Mesendoderm (in vitro differentiated cells): ENCODE measurements around the gene RBBP8.

Experiments
- DNase-seq: peaks from one replicate; pipeline ENCODE4 v3.0.0; 2013
- H2AK5ac ChIP-seq: 2 replicates; pipeline ENCODE4 v1.6.1; 2013; ENCODE audit warnings: low read length, inconsistent platforms
- H2BK120ac ChIP-seq: 2 replicates; pipeline ENCODE4 v1.6.1; 2013; ENCODE audit warnings: low read depth, mild to moderate bottlenecking, low read length, moderate library complexity, mixed read lengths
- H2BK15ac ChIP-seq: replicated peaks from 2 replicates; pipeline ENCODE4 v1.6.1; 2013; ENCODE audit warnings: low read depth, mild to moderate bottlenecking, moderate library complexity
- H2BK5ac ChIP-seq: 2 replicates; pipeline ENCODE4 v1.6.1; 2013; ENCODE audit warnings: low read length, inconsistent platforms
- H3K18ac ChIP-seq: 2 replicates; pipeline ENCODE4 v1.6.1; 2013; ENCODE audit warnings: mild to moderate bottlenecking, low read length, mixed read lengths
- H3K23ac ChIP-seq: one replicate; pipeline ENCODE4 v1.6.1; 2013; ENCODE audit warnings: low read length
- H3K27ac ChIP-seq: 2 replicates; pipeline ENCODE4 v1.5.1; 2013; ENCODE audit warnings: low read depth, mild to moderate bottlenecking, inconsistent platforms, low read length, moderate library complexity
- H3K27me3 ChIP-seq: 2 replicates; pipeline ENCODE4 v1.6.1; 2013; ENCODE audit warnings: low read length, control low read depth, mild to moderate bottlenecking, inconsistent platforms; ENCODE audit not compliant: insufficient read depth, poor library complexity
- H3K36me3 ChIP-seq: 2 replicates; pipeline ENCODE4 v1.6.1; 2013; ENCODE audit warnings: low read length, inconsistent platforms; ENCODE audit not compliant: control insufficient read depth, insufficient read depth
- H3K4ac ChIP-seq: one replicate; pipeline ENCODE4 v1.6.1; 2013; ENCODE audit warnings: low read depth, mild to moderate bottlenecking, low read length, moderate library complexity
- H3K4me1 ChIP-seq: 2 replicates; pipeline ENCODE4 v1.6.1; 2013; ENCODE audit warnings: low read depth, low read length, inconsistent platforms; ENCODE audit not compliant: control insufficient read depth
- H3K4me2 ChIP-seq: 2 replicates; pipeline ENCODE4 v1.6.1; 2013; ENCODE audit warnings: low read length
- H3K4me3 ChIP-seq: 2 replicates; pipeline ENCODE4 v1.5.1; 2013; ENCODE audit warnings: mild to moderate bottlenecking, low read length
- H3K56ac ChIP-seq: one replicate; pipeline ENCODE4 v1.6.1; 2013; ENCODE audit warnings: low read length
- H3K79me1 ChIP-seq: 2 replicates; pipeline ENCODE4 v1.6.1; 2013; ENCODE audit warnings: low read length, inconsistent platforms
- H3K79me2 ChIP-seq: 2 replicates; pipeline ENCODE4 v1.6.1; 2013; ENCODE audit warnings: mild to moderate bottlenecking, low read length; ENCODE audit not compliant: control insufficient read depth, insufficient read depth
- H3K9ac ChIP-seq: 2 replicates; pipeline ENCODE4 v1.6.1; 2013; ENCODE audit warnings: low read length, inconsistent platforms
- H4K5ac ChIP-seq: one replicate; pipeline ENCODE4 v1.6.1; 2013; ENCODE audit warnings: low read length
- H4K8ac ChIP-seq: one replicate; pipeline ENCODE4 v1.6.1; 2013; ENCODE audit warnings: low read depth, mild to moderate bottlenecking, control low read depth, low read length, moderate library complexity
- WGBS: extraction: QIAGEN DNeasy Blood & Tissue Kit; methylation state at CpG from one replicate; pipeline ENCODE4 v1.1.7; 2013; ENCODE audit warnings: low lambda C conversion rate, missing lambda C conversion rate; ENCODE audit not compliant: insufficient coverage; ENCODE audit errors: extremely low coverage; 5-methylcytosine and 5-hydroxymethylcytosine counted together

Gene RBBP8

DNA sequence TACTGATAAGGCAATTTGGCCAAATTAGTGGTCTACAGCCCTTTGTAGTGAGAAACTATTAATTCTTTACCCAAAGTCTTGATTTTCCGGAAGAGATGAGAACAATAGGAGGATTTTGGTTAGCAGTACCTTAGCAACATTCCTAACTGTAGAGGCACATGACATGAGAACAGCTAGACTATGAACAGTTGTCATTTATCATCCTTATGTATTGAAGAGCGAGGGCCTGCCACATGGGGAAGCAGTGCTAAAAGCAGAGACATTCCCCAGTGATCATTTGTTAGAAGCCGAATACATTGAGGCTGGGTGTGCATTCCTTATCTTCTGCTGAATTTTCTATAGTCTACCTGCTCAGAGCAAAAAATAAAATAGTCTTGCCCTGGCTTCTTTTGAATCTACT, 65.2 kb downstream of the RBBP8 start:
- Histone ChIP-seq H3K79me2 (no peaks in the 10 kb centered on the region), H3K9ac (no peak overlapping the region)
- peak; percentile 21 for DNase-seq

DNA sequence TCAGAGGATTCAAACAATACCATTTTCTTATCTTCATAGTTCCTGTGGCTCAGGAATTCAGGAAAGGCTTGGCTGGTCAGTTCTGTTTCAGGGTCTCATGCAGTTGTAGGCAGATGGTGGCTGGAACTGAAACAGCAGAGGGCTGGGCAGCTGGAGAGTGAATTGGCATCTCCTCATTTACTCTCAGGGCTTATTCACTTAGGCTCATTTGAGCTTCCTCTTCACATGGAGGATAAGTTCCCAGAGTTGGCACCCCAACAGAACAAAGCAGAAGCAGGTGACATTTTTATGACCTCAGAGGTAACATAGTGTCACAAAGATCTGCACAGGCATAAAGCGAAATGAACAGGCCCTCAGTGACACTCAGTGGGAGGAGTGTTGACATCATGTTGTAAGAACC, 66.1 kb downstream of the RBBP8 start:
- Histone ChIP-seq H3K9ac (no peak overlapping the region), H3K4me3 (no peak overlapping the region), H2BK120ac (no peak overlapping the region), H2BK15ac (no peak overlapping the region), H4K8ac (no peak overlapping the region), H2AK5ac (no peak overlapping the region), H2BK5ac (no peak overlapping the region), H4K5ac (no peak overlapping the region), H3K79me2 (no peaks in the 10 kb centered on the region), H3K23ac (no peak overlapping the region), H3K18ac (no peak overlapping the region), H3K27me3 (no peaks in the 10 kb centered on the region), H3K4me2 (no peak overlapping the region), H3K4ac (no peak overlapping the region), H3K27ac (no peak overlapping the region), H3K79me1 (no peaks in the 10 kb centered on the region), H3K36me3 (no peaks in the 10 kb centered on the region), H3K56ac (no peak overlapping the region), H3K4me1 (no peaks in the 10 kb centered on the region)
- DNase-seq: peak; percentile 66
- no CpG with 5 or more reads among the region's 1 CpG for WGBS

More for the DNA sequence above, 65.2 kb downstream of the RBBP8 start:
- Histone ChIP-seq H2BK15ac (no peak overlapping the region), H3K56ac (no peak overlapping the region), H2BK5ac (no peak overlapping the region), H3K4me3 (no peak overlapping the region), H3K23ac (no peak overlapping the region), H3K4ac (no peak overlapping the region), H4K8ac (no peak overlapping the region), H3K4me1 (no peaks in the 10 kb centered on the region), H3K79me1 (no peaks in the 10 kb centered on the region), H2BK120ac (no peak overlapping the region), H3K18ac (no peak overlapping the region), H4K5ac (no peak overlapping the region), H3K27ac (no peak overlapping the region), H3K36me3 (no peaks in the 10 kb centered on the region), H2AK5ac (no peak overlapping the region), H3K4me2 (no peak overlapping the region), H3K27me3 (no peaks in the 10 kb centered on the region)
- WGBS: no CpG with 5 or more reads among the region's 3 CpGs

DNA sequence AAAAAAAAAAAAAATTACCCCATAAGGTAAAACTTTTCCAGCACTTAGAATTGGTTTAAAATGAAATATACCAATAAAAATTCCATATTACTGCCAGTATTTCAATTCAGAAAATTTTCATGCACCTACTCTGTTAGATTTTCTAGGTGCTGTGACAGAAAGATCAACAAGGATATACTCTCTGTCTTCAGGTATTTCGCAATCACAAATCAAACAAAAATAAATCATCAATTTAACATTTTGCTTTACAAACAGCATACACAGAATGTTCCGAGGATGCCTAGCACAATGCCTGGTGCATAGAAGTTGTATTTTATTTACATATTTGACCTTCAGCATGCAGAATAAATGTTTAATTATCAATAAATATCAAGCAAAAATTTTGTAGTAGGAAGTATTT, 66.5 kb downstream of the RBBP8 start:
- no peak for DNase-seq
- no peak overlapping the region for H3K23ac ChIP-seq
- H2BK5ac ChIP-seq: no peak overlapping the region
- H3K4me1 ChIP-seq: no peaks in the 10 kb centered on the region
- no peak overlapping the region for H2AK5ac ChIP-seq
- H2BK15ac ChIP-seq: no peak overlapping the region
- 100% methylated on average over 1 of the region's 2 CpGs for WGBS
- no peak overlapping the region for H2BK120ac ChIP-seq
- no peaks in the 10 kb centered on the region for H3K27me3 ChIP-seq
- no peak overlapping the region for H3K4me2 ChIP-seq
- no peaks in the 10 kb centered on the region for H3K79me1 ChIP-seq
- no peak overlapping the region for H3K4me3 ChIP-seq
- H3K18ac ChIP-seq: no peak overlapping the region
- H3K79me2 ChIP-seq: no peaks in the 10 kb centered on the region
- no peak overlapping the region for H4K8ac ChIP-seq
- no peak overlapping the region for H3K9ac ChIP-seq
- H3K56ac ChIP-seq: no peak overlapping the region
- H4K5ac ChIP-seq: no peak overlapping the region
- H3K36me3 ChIP-seq: no peaks in the 10 kb centered on the region
- H3K4ac ChIP-seq: no peak overlapping the region
- no peak overlapping the region for H3K27ac ChIP-seq

DNA sequence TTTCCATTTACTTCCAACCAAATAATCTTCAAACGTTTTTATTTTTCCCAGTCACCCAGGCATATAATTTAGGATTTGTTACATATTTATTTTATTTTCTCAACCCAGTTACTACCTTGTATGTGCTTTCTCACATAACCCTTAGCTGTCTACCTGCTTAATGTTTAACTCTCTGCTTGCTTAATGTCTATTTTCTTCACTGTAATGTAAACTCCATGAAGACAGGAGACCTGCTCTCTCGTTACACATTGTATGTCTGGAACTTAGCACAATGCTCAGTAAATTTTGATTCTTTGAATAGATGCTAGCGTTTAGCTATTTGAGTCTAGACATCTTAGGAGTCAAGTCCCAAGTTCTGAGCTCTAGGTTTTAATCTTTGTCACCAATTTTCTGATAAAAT, 70.2 kb downstream of the RBBP8 start:
- no peak overlapping the region for H2BK120ac ChIP-seq

DNA sequence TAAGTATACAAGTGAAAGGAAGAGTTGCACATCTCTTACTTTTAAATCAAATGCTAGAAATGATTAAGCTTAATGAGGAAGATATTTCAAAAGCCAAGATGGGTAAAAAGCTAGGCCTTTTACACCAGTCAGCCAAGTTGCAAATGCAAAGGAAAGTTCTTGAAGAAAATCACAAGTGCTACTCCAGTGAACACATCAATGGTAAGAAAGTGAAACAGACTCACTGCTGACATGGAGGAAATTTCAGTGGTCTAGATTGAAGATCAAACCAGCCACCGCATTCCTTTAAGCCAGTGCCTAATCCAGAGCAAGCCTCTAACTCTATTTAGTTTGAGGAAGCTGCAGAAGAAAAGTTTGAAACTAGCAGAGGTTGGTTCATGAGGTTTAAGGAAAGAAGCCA, 79.1 kb downstream of the RBBP8 start:
- Histone ChIP-seq H3K27me3 (no peaks in the 10 kb centered on the region), H3K4me1 (no peaks in the 10 kb centered on the region), H4K8ac (no peak overlapping the region), H4K5ac (no peak overlapping the region), H2BK5ac (no peak overlapping the region), H3K23ac (no peak overlapping the region), H2BK15ac (no peak overlapping the region), H2BK120ac (no peak overlapping the region), H2AK5ac (no peak overlapping the region), H3K36me3 (no peaks in the 10 kb centered on the region), H3K9ac (no peak overlapping the region), H3K56ac (no peak overlapping the region), H3K79me2 (no peaks in the 10 kb centered on the region), H3K4ac (no peak overlapping the region), H3K4me3 (no peak overlapping the region), H3K4me2 (no peak overlapping the region), H3K18ac (no peak overlapping the region), H3K27ac (no peak overlapping the region), H3K79me1 (no peaks in the 10 kb centered on the region)
- no CpG with 5 or more reads among the region's 1 CpG for WGBS
- DNase-seq: no peak

More for the DNA sequence above, 70.2 kb downstream of the RBBP8 start:
- Histone ChIP-seq H3K18ac (no peak overlapping the region), H3K4me2 (no peak overlapping the region), H3K27ac (no peak overlapping the region), H3K23ac (no peak overlapping the region), H4K5ac (no peak overlapping the region), H3K27me3 (no peaks in the 10 kb centered on the region), H3K4me3 (no peak overlapping the region), H3K56ac (no peak overlapping the region), H3K4ac (no peak overlapping the region), H3K4me1 (no peaks in the 10 kb centered on the region), H3K36me3 (no peaks in the 10 kb centered on the region), H4K8ac (no peak overlapping the region), H2AK5ac (no peak overlapping the region), H3K79me2 (no peaks in the 10 kb centered on the region), H3K79me1 (no peaks in the 10 kb centered on the region), H2BK5ac (no peak overlapping the region), H3K9ac (no peak overlapping the region), H2BK15ac (no peak overlapping the region)
- 100% methylated on average over 1 of the region's 3 CpGs for WGBS
- DNase-seq: no peak

DNA sequence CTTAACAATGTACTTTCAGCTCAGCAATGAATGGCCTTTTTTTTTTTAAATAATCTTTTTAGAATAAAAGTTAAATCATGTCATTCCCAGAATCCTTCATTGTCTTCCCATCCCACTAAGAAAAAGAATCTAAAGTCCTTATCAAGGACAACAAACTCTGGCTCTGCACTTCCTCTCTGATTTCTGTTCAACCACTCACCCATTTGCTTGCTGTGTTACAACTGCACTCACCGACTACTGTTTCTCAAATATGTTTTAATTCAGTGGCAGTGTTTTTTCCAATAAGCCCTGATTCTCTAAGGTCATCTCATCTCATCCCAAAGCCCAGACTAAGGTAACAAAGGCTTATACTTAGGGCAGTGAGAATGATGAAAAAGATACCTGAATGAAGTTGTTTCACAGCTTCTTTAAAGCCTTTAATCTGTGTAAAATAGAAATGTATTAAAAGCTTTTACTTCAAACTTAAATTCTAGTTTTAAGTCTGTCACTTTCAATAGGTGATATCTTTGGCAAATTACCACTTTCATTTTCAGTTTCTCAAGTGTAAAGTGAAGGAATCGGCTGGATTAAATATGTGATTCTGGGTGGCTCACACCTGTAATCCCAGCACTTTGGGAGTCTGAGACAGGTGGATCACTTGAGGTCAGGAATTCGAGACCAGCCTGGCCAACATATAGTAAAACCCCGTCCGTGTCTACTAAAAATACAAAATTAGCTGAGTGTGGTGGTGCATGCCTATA, 87.6 kb downstream of the RBBP8 start:
- H4K8ac ChIP-seq: no peak overlapping the region
- H3K79me1 ChIP-seq: no peaks in the 10 kb centered on the region
- H3K23ac ChIP-seq: no peak overlapping the region
- H3K4me2 ChIP-seq: no peak overlapping the region
- H3K27me3 ChIP-seq: no peaks in the 10 kb centered on the region
- no peaks in the 10 kb centered on the region for H3K36me3 ChIP-seq
- no peak overlapping the region for H3K18ac ChIP-seq
- H2BK120ac ChIP-seq: no peak overlapping the region
- DNase-seq: no peak
- H3K79me2 ChIP-seq: no peaks in the 10 kb centered on the region
- H3K4me1 ChIP-seq: no peaks in the 10 kb centered on the region
- no peak overlapping the region for H3K56ac ChIP-seq
- no peak overlapping the region for H2BK15ac ChIP-seq
- H3K9ac ChIP-seq: no peak overlapping the region
- H3K4ac ChIP-seq: no peak overlapping the region
- no CpG with 5 or more reads among the region's 5 CpGs for WGBS
- no peak overlapping the region for H3K27ac ChIP-seq
- no peak overlapping the region for H2BK5ac ChIP-seq
- H2AK5ac ChIP-seq: no peak overlapping the region
- H4K5ac ChIP-seq: no peak overlapping the region
- H3K4me3 ChIP-seq: no peak overlapping the region
